B cell (primary cell): Measurements from ENCODE around the gene FAM53A.

Source experiments
- EZH2 ChIP-seq: IDR thresholded peaks from 2 replicates; pipeline ENCODE4 v1.6.1; 2012; ENCODE audit warnings: borderline replicate concordance, low read depth, mild to moderate bottlenecking, moderate library complexity, low read length; ENCODE audit not compliant: insufficient read depth, poor library complexity, severe bottlenecking
- TF ChIP-seq, protein P1 (sequence below): fragments of 200-600 bp; IDR thresholded peaks from one replicate; pipeline ENCODE4 v1.8.0; 2022; ENCODE audit warnings: antibody characterized with exemption, mild to moderate bottlenecking

DNA sequence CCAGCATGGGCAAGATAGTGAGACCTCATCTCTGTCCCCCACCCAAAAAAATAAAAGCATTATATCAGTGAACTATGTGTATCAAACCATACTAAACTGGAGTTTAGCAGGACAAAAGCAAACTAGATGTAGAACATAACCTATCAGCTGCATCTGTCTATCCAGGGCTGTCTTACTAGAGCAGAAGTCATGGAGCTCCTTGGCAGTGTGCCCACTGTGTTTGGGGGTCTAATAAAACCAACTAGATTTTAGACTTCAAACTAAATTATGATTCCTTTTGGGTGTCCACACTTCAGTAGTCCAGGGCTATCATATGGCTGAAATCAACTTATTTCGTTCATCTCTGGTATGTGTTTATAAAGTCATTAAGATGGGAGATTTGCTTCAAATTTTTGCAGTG lies 19.8 kb upstream of the FAM53A start:
- TF ChIP-seq, protein P1, sequence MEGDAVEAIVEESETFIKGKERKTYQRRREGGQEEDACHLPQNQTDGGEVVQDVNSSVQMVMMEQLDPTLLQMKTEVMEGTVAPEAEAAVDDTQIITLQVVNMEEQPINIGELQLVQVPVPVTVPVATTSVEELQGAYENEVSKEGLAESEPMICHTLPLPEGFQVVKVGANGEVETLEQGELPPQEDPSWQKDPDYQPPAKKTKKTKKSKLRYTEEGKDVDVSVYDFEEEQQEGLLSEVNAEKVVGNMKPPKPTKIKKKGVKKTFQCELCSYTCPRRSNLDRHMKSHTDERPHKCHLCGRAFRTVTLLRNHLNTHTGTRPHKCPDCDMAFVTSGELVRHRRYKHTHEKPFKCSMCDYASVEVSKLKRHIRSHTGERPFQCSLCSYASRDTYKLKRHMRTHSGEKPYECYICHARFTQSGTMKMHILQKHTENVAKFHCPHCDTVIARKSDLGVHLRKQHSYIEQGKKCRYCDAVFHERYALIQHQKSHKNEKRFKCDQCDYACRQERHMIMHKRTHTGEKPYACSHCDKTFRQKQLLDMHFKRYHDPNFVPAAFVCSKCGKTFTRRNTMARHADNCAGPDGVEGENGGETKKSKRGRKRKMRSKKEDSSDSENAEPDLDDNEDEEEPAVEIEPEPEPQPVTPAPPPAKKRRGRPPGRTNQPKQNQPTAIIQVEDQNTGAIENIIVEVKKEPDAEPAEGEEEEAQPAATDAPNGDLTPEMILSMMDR = no peak
- no peak for TF ChIP-seq EZH2
